ACHN (cell line): ENCODE measurements around the gene NNAT.
A peak's percentile ranks its signal among the peaks of the same experiment; 100 is the strongest.
"Not testable (repeated sequence)": the region's sequence is repeated elsewhere in the genome, so short reads cannot be mapped to it uniquely, and the experiment has no call there.

Source experiments
- DNase-seq: peaks from one replicate; pipeline ENCODE4 v3.0.0-alpha.2; 2015
- in situ Hi-C: cut with HindIII; loops from 2 replicates; pipeline ENCODE4 v1.10.0; 2017; ENCODE audit warnings: low sequenced_read_pairs, low pct_ligation_motif_present, low pct_unique_long_range_greater_than_20kb

Gene NNAT

GRCh38 chr20:37531856-37532255 is 10.8 kb downstream of the NNAT start:
- in situ Hi-C loops, result no loop called here
- DNase-seq, result no peak

GRCh38 chr20:37533154-37533715 is 12.2 kb downstream of the NNAT start:
- in situ Hi-C loops, result no loop called here
- no peak for DNase-seq

- in situ Hi-C loops, result no loop called here
- peak; percentile 71 for DNase-seq
Observed at GRCh38 chr20:37534401-37535157, 13.5 kb downstream of the NNAT start.

- no peak for DNase-seq
- in situ Hi-C loops, result no loop called here
Observed at GRCh38 chr20:37535443-37536132, 14.5 kb downstream of the NNAT start.

GRCh38 chr20:37537505-37537904 is 16.5 kb downstream of the NNAT start:
- in situ Hi-C loops, result no loop called here
- no peak for DNase-seq

GRCh38 chr20:37538003-37538402 is 17.0 kb downstream of the NNAT start:
- DNase-seq, result peak; percentile 48
- in situ Hi-C loops, result no loop called here

GRCh38 chr20:37539424-37539823 is 18.4 kb downstream of the NNAT start:
- in situ Hi-C loops, result no loop called here
- DNase-seq, result no peak

- in situ Hi-C loops, result no loop called here
- DNase-seq, result no peak
Observed at GRCh38 chr20:37540001-37540400, 19.0 kb downstream of the NNAT start.

GRCh38 chr20:37540838-37541237 is 19.8 kb downstream of the NNAT start:
- DNase-seq, in situ Hi-C loops: not testable (repeated sequence)

GRCh38 chr20:37541326-37541725 is 20.3 kb downstream of the NNAT start:
- no peak for DNase-seq
- in situ Hi-C loops, result no loop called here

GRCh38 chr20:37542281-37542680 is 21.2 kb downstream of the NNAT start:
- no peak for DNase-seq
- in situ Hi-C loops, result no loop called here

GRCh38 chr20:37543828-37544227 is 22.8 kb downstream of the NNAT start:
- peak; percentile 10 for DNase-seq
- in situ Hi-C loops, result no loop called here

GRCh38 chr20:37544386-37544785 is 23.3 kb downstream of the NNAT start:
- DNase-seq, result no peak
- in situ Hi-C loops, result no loop called here

- no peak for DNase-seq
- in situ Hi-C loops, result no loop called here
Observed at GRCh38 chr20:37545516-37545915, 24.5 kb downstream of the NNAT start.

GRCh38 chr20:37547912-37548311 is 26.9 kb downstream of the NNAT start:
- in situ Hi-C loops, result no loop called here
- DNase-seq, result no peak

- in situ Hi-C loops, DNase-seq: not testable (repeated sequence)
Observed at GRCh38 chr20:37550101-37550920, 29.3 kb downstream of the NNAT start.

- DNase-seq, result not testable (repeated sequence)
Observed at GRCh38 chr20:37551660-37552059, 30.6 kb downstream of the NNAT start.

GRCh38 chr20:37552415-37552814 is 31.4 kb downstream of the NNAT start:
- no peak for DNase-seq

More at GRCh38 chr20:37551660-37552059, 30.6 kb downstream of the NNAT start:
- in situ Hi-C loops, result not testable (repeated sequence)

More at GRCh38 chr20:37552415-37552814, 31.4 kb downstream of the NNAT start:
- in situ Hi-C loops, result no loop called here
